HEK293 (cell line): ENCODE results near the gene ADGRB3.
A peak's percentile ranks its signal among the peaks of the same experiment; 100 is the strongest.

Experiments used
- CTCF ChIA-PET: fragments of 350-600 bp; formaldehyde crosslinking; extraction: SDS; loops from one replicate; lab custom pipeline; 2021; ENCODE audit warnings: antibody characterized with exemption; lab: Yijun Ruan, JAX
- POLR2A ChIA-PET: fragments of 300-600 bp; formaldehyde crosslinking; extraction: SDS; loops from one replicate; lab custom pipeline; 2020; ENCODE audit warnings: antibody characterized with exemption, inconsistent platforms; lab: Yijun Ruan, JAX
- H3K27ac ChIP-seq: fragments of 200-500 bp; sonication (Bioruptor generic); 2 replicates; pipeline ENCODE4 v1.5.1; 2014; ENCODE audit warnings: low read depth, low read length, control low read depth, inconsistent platforms; ENCODE audit errors: extremely low read depth
- H3K36me3 ChIP-seq, 2 experiments: fragments of 200-500 bp in 1 of 2; sonication (Bioruptor generic) in 1 of 2; 1 replicate in 1 of 2; 2 replicates in 1 of 2; pipeline ENCODE4 v1.5.1; 2014 to 2017; ENCODE audit warnings: inconsistent platforms in 2 of 2, low read length in 2 of 2; ENCODE audit not compliant: control insufficient read depth in 2 of 2, insufficient read depth in 1 of 2
- H3K4me1 ChIP-seq: fragments of 200-500 bp; sonication (Bioruptor generic); 2 replicates; pipeline ENCODE4 v1.5.1; 2014; ENCODE audit warnings: mild to moderate bottlenecking, low read length, inconsistent platforms; ENCODE audit not compliant: control insufficient read depth, insufficient read depth
- H3K4me3 ChIP-seq: 2 replicates; pipeline ENCODE4 v1.5.1; 2011; ENCODE audit warnings: low read depth, mild to moderate bottlenecking, control low read depth, low read length, moderate library complexity
- H3K9me3 ChIP-seq: fragments of 200-500 bp; sonication (Bioruptor generic); 2 replicates; pipeline ENCODE4 v1.5.1; 2014; ENCODE audit warnings: low read depth, low read length, inconsistent platforms; ENCODE audit not compliant: control insufficient read depth, insufficient read depth
- BCL11B ChIP-seq: fragments of 450-650 bp; formaldehyde crosslinking; IDR thresholded peaks from 2 replicates; pipeline ENCODE4 v1.5.1; 2016; ENCODE audit warnings: low read depth, missing biosample characterization, missing genetic modification characterization
- CTCF ChIP-seq: fragments of 450-650 bp; formaldehyde crosslinking; IDR thresholded peaks from 2 replicates; pipeline ENCODE4 v1.5.1; 2016; ENCODE audit warnings: missing biosample characterization, missing genetic modification characterization
- INSM2 ChIP-seq: fragments of 450-650 bp; formaldehyde crosslinking; IDR thresholded peaks from 2 replicates; pipeline ENCODE4 v1.5.1; 2016; ENCODE audit warnings: missing biosample characterization, missing genetic modification characterization
- ZBTB44 ChIP-seq: fragments of 450-650 bp; IDR thresholded peaks from 2 replicates; pipeline ENCODE4 v1.5.1; 2018; ENCODE audit warnings: missing biosample characterization, mild to moderate bottlenecking, missing genetic modification characterization
- ZBTB8A ChIP-seq: fragments of 450-650 bp; formaldehyde crosslinking; IDR thresholded peaks from 2 replicates; pipeline ENCODE4 v1.5.1; 2016; ENCODE audit warnings: missing biosample characterization, missing genetic modification characterization
- ZEB2 ChIP-seq: fragments of 450-650 bp; formaldehyde crosslinking; IDR thresholded peaks from 2 replicates; pipeline ENCODE4 v1.5.1; 2016; ENCODE audit warnings: missing biosample characterization, missing genetic modification characterization
- ZFP41 ChIP-seq: fragments of 450-650 bp; formaldehyde crosslinking; IDR thresholded peaks from 2 replicates; pipeline ENCODE4 v1.5.1; 2016; ENCODE audit warnings: missing biosample characterization, missing genetic modification characterization, borderline replicate concordance
- ZNF112 ChIP-seq: fragments of 450-650 bp; formaldehyde crosslinking; IDR thresholded peaks from 2 replicates; pipeline ENCODE4 v1.5.0; 2017; ENCODE audit warnings: missing biosample characterization, missing genetic modification characterization
- ZNF16 ChIP-seq: fragments of 450-650 bp; formaldehyde crosslinking; IDR thresholded peaks from 2 replicates; pipeline ENCODE4 v1.5.1; 2016; ENCODE audit warnings: low read depth, missing biosample characterization, missing genetic modification characterization
- ZNF211 ChIP-seq: fragments of 450-650 bp; formaldehyde crosslinking; IDR thresholded peaks from 2 replicates; pipeline ENCODE4 v1.5.1; 2016; ENCODE audit warnings: low read depth, missing biosample characterization, missing genetic modification characterization
- ZNF302 ChIP-seq: fragments of 450-650 bp; formaldehyde crosslinking; IDR thresholded peaks from 2 replicates; pipeline ENCODE4 v1.5.1; 2016; ENCODE audit warnings: missing biosample characterization, missing genetic modification characterization, low read depth
- ZNF518A ChIP-seq: fragments of 450-650 bp; formaldehyde crosslinking; conservative IDR thresholded peaks from 2 replicates; pipeline ENCODE4 v1.5.1; 2016; ENCODE audit warnings: low read depth, missing biosample characterization, missing genetic modification characterization
- ZNF624 ChIP-seq: fragments of 450-650 bp; formaldehyde crosslinking; IDR thresholded peaks from 2 replicates; pipeline ENCODE4 v1.5.1; 2017; ENCODE audit warnings: missing biosample characterization, missing genetic modification characterization
- ZNF654 ChIP-seq: fragments of 450-650 bp; formaldehyde crosslinking; IDR thresholded peaks from 2 replicates; pipeline ENCODE4 v1.5.1; 2016; ENCODE audit warnings: low read depth, missing biosample characterization, missing genetic modification characterization

ADGRB3 gene

GRCh38 chr6:68777956-68778355, 142.9 kb downstream of the ADGRB3 start:
- CTCF ChIA-PET, result interaction anchor here (0.6 to 1.9 kb wide), 6 partner anchors 141 to 1330 kb away, joined by 3 to 17 read pairs (median 4); partner anchors contain the start of gene ADGRB3
- TF ChIP-seq ZNF211 (tag by site-specific recombination), result no peak
- TF ChIP-seq ZNF624 (tag by site-specific recombination), result no peak
- no peak for TF ChIP-seq ZEB2 (tag by site-specific recombination)
- TF ChIP-seq INSM2 (tag by site-specific recombination), result no peak
- TF ChIP-seq ZNF518A (tag by site-specific recombination), result no peak
- no peak for TF ChIP-seq BCL11B (tag by site-specific recombination)
- TF ChIP-seq ZNF112, result no peak
- no peak for TF ChIP-seq ZBTB8A
- TF ChIP-seq ZBTB44 (tag by site-specific recombination), result no peak
- no peak for TF ChIP-seq ZNF302 (tag by site-specific recombination)
- TF ChIP-seq ZNF16 (tag by site-specific recombination), result no peak
- H3K27ac ChIP-seq, result no peak overlapping the region
- no peaks in the 10 kb centered on the region for H3K4me1 ChIP-seq
- no peaks in the 10 kb centered on the region for H3K36me3 ChIP-seq
- H3K9me3 ChIP-seq, result no peaks in the 10 kb centered on the region
- H3K4me3 ChIP-seq, result no peak overlapping the region
- POLR2A ChIA-PET, result no interaction called here

GRCh38 chr6:68778356-68779020, 143.4 kb downstream of the ADGRB3 start:
- H3K27ac ChIP-seq, result no peak overlapping the region
- no peaks in the 10 kb centered on the region for H3K4me1 ChIP-seq
- POLR2A ChIA-PET, result no interaction called here
- TF ChIP-seq CTCF (tag by site-specific recombination), result 0 out of 2 replicates have a peak, but pooled peaks have one; percentile 15
- peak; percentile 48 for TF ChIP-seq ZNF654 (tag by site-specific recombination)
- no peak for TF ChIP-seq ZFP41 (tag by site-specific recombination)
- TF ChIP-seq, all 188 proteins: peak for 2
- CTCF ChIA-PET, result interaction anchor here (0.5 to 1.9 kb wide), 12 partner anchors 12 to 1330 kb away, joined by 3 to 17 read pairs (median 4); no protein-coding TSS in a partner anchor
- H3K4me3 ChIP-seq, result no peak overlapping the region
- no peaks in the 10 kb centered on the region for H3K9me3 ChIP-seq
- H3K36me3 ChIP-seq, result no peaks in the 10 kb centered on the region
